Measurements from ENCODE around the gene SMYD3.

SMYD3 gene

DNA sequence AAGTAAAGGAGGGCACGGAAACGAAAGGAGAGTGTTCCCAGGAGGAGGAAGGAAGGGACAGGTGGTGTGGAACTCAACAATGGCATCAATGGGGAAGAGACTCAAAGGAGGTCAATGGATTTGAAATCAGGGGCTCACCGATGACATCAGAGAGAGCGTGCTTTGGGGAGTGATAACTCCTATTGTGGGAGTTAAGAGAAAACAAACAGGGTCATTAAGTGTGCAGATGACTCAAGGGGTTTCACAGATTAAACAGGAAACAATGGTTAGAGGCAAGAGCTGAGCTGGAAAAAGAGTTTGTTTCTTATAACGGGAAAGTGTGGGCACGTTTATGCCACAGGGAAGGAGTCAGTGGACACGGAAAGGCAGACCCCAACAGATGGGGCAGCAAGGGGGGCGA is 629.1 kb downstream of the SMYD3 start:
- DNase-seq (ENCODE audit: low read depth in 2 of 3, low spot score in 1 of 3) = no peak

DNA sequence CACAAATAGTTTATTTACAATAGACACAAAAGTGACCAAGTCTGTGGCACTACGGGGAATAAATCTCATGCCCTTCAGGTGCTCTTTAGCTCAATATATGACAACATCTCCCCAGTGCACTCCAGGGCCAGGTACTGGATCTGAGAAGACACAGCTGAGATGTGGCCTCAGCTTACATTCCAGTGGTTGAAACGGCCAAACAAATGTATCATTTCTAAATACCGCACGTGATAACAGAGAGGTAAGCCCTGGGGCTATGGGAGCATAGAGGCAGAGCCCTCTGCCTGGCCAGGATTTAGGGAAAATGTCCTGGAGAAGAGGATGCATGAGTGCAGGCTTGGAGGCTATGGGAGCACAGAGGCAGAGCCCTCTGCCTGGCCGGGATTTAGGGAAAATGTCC is 630.5 kb downstream of the SMYD3 start:
- DNase-seq (ENCODE audit: low read depth in 2 of 3, low spot score in 1 of 3) = no peak

DNA sequence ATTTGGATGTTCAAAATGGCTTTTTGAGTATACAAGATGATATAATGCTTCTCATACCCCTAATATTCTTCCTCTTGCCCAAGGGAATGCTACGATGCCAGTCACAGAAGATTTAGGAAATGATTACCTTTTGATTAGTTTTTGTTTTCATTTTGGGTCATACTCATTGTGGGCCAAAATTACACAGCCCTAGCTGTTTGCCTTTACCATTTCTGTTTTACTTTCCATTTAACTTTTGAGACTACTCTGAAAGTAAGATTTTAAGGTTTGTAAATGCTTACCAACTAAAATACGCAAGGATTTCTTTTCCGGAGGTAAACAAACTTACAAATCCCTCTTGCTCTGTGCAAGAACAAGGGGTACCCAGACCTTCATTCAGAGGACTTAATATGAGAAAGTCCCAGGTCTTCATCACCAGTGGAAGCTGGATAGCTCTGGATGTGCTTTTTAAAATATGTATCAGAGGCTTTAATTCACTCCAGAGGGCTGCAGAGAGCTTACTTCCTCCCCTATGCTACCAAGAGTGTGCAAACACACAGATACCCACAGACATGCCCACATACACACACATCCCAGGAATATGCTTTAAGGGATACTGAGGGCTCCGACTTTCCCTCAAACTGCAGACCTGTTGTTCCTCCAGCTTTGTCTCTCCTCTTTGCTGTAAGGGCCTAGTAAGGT is 631.4 kb downstream of the SMYD3 start:
- no peak for DNase-seq (ENCODE audit: low read depth in 2 of 3, low spot score in 1 of 3)

DNA sequence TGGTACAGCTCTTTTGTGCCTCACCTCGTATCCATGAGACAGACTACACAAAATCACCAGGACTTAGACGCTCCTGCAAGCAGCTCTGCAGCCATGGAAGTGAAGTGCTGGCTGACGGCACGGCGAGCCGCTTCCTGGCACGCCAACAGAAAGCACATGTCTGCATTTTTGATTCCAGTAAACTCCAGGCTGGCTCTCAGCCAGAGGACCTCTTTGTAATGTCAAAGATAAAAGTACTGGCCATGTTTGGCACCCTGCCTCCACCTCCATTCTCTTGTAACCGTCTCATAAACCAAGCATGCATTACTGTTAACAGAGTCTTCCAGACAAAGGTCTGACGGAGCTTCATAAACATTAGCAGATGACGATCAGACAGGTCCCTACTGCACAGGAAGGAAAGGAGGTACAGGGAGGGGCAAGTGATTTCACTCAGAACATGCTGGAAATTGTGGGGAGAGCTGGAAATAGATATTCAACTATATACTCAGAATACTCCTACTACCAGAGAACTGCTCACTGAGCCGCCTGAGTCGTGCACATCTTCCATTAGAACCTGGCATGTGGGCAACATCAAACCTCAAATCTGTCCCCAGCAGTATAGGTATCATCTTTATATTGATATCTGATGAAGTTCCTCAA is 632.0 kb downstream of the SMYD3 start:
- DNase-seq (ENCODE audit: low read depth in 2 of 3, low spot score in 1 of 3) = no peak

- DNase-seq (ENCODE audit: low read depth in 2 of 3, low spot score in 1 of 3) = no peak
Observed at GRCh38 chr1:245873883-245874671, 633.0 kb downstream of the SMYD3 start.

- DNase-seq (ENCODE audit: low read depth in 2 of 3, low spot score in 1 of 3) = no peak
Observed at GRCh38 chr1:245873068-245873467, 634.0 kb downstream of the SMYD3 start.

DNA sequence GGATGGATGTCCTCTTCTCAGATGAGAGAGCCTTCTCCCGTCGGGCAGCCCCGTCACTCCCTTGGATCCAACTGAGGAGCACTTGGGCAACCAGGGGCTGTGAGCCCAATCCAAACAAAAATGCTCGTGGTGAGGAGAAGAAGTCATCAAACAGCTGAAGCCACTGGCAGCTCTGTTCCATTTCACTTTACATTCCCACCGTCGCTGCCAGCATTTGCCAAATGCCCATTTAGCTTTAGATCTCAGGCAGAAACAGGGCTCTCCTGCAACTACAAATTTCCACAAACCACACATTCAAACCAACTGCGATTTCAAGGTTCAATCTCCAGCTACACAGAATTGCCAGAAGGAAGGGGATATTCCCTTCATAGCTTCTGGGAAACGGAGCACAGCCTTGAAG is 634.6 kb downstream of the SMYD3 start:
- DNase-seq (ENCODE audit: low read depth in 2 of 3, low spot score in 1 of 3) = no peak

DNA sequence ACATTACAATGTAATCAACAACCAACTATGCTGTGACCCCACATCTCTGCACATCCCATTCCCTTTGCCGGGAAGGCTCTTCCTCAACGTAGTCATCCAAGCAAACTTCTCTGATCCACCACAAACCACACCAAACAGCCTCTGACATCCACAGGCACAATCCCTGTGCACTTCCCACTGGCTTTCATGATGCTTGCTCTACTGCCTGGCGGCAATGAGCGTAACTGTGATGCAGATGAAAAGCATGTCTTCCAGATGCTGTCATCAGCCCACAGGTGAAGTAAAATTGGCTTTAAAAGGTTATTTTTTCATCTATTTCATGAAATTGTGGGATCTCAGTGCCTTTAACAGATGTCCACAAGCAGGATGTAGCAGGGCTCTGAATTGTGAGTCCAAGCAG is 635.2 kb downstream of the SMYD3 start:
- no peak for DNase-seq (ENCODE audit: low read depth in 2 of 3, low spot score in 1 of 3)

- no peak for DNase-seq (ENCODE audit: low read depth in 2 of 3, low spot score in 1 of 3)
Observed at GRCh38 chr1:245871191-245871590, 635.9 kb downstream of the SMYD3 start.

DNA sequence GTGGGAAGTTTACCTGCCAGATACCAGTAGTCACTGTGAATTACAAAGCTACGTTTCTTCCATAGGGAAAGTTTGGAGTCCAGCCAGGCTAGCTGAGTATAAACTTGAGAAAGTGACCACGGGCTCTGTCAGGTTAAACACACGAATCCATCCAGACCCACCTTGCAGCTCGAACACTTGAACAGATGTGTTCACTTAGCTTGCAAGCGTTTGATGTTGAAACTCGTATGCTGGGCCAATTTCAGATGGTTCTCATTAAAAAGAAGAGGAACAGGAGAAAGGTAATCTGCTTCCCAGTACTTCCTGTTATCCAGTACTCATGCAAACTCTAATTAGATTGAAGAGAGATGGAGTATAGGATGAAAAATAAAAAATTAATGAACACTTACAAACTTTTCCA is 636.4 kb downstream of the SMYD3 start:
- no peak for DNase-seq (ENCODE audit: low read depth in 2 of 3, low spot score in 1 of 3)

- DNase-seq (ENCODE audit: low read depth in 2 of 3, low spot score in 1 of 3) = no peak
Observed at GRCh38 chr1:245869847-245870246, 637.2 kb downstream of the SMYD3 start.

- no peak for DNase-seq (ENCODE audit: low read depth in 2 of 3, low spot score in 1 of 3)
Observed at GRCh38 chr1:245867738-245868137, 639.3 kb downstream of the SMYD3 start.

- DNase-seq (ENCODE audit: low read depth in 2 of 3, low spot score in 1 of 3) = no peak
Observed at GRCh38 chr1:245864872-245865271, 642.2 kb downstream of the SMYD3 start.

GRCh38 chr1:245863566-245864184 is 643.4 kb downstream of the SMYD3 start:
- DNase-seq (ENCODE audit: low read depth in 2 of 3, low spot score in 1 of 3) = no peak

DNA sequence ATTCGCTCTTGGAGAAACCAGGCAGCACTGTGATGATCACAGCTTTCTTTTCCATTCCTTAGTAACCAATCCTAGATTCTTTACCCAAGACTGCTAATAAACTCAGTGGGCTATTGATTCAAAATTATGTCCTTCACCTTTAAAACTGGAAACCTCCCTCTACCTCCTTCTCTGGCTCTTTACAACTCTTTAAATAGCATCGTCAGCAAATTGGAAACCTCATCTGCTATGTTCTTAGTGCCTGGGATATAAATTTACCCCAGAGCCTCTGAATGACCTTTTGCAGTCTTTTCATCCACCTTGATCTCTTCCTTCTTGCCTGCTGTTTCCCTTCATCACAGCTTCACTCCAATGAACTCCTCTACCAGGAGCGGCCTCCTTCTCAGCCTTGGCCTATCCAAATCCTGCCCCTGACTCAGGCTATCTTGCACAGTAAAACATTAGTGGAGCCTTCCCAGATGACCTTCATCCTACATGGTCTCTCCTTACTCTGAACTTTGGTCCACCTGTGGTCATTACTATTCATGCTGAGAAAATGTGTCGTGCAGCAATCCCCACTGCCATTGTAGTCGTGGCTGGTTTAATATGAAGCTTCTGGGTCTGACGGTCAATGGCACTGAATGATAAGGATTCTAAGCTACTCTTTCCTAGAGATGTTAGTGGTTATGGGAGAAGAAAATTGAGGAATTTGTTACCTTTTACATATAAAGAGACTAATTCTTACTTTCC is 644.1 kb downstream of the SMYD3 start:
- DNase-seq (ENCODE audit: low read depth in 2 of 3, low spot score in 1 of 3) = no peak

- no peak for DNase-seq (ENCODE audit: low read depth in 2 of 3, low spot score in 1 of 3)
Observed at GRCh38 chr1:245860657-245861544, 646.2 kb downstream of the SMYD3 start.

- no peak for DNase-seq (ENCODE audit: low read depth in 2 of 3, low spot score in 1 of 3)
Observed at GRCh38 chr1:245859493-245860114, 647.5 kb downstream of the SMYD3 start.

DNA sequence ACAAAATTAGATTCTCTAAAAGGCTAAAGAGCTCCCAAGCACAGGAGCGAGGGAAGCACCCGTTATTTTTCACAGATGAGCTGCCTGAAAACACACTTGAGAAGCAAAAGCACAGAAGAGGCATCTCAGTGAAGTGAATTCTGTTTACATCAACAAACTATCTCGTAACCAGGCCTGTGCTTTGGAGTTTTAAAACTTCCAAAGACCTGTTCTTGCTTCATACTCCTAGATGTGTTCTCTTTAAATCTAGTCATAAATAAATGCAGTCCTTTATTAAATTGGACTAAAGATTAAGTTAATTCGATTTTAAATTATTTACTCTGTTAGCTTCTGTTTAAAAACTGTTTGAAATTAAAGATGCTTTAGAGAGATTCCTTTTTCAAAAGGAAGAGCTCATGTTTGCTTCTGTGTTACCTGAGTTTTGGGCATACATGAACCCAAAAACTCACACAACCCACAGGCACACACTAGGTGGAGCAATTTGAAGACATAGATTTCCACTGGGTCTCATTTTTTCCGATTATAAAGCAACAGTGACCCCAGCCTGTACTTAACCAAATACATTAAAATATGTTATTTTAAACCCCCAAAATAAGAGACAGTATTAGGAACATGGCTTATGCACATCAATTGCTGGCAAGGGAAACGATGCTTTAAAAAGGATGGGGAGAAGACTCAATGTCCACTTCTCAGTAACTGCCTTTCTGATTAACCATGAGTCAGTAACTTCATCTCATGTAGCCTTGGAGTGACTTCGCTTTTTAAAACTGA is 648.2 kb downstream of the SMYD3 start:
- no peak for DNase-seq (ENCODE audit: low read depth in 2 of 3, low spot score in 1 of 3)
